ENCODE measurements around the gene CHST15. TPM values are rescaled to one million over a fixed set of nuclear protein-coding genes. Genes with fewer than 3 reads are reported as not detected.

The CHST15 gene
- total and polyA plus RNA-seq, 8 donors: 13.7 to 53.3 (median 17.1) TPM

DNA sequence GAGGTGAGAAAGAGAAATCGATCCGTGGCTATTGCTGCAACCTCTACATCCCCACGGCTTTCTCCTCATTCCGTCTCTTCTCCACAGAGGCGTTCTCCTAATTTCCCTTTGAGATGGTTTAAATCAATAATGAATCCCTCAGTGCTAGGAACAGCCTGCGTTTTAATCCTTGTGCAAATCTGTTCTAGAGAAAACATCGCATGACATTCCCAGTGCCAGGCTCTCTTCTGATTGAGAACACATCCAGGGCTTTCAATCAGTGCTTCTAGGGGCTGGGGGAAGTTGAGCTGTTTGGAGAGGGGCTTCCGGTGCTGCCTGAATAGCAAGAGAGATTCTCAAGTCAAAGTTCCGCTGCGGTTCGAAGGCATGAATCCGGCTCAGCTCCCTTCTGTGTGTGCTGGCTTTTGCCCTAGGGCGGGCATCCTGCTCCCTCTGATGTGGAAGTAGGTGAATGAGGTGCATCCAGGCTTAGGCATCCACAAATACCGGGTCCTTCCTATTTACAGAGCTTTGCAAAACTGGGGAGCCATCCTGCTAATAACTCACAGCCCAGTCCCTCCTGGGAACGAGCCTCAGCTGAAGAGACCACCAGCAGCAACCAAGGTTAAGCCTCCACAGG is 62.8 kb downstream of the CHST15 start:
- Histone ChIP-seq H3K27ac (no peak overlapping the region), H3K36me3 (peaks cover 0 to 70% of the 10 kb centered on the region in 2 donors), H3K9me3 (no peaks in the 10 kb centered on the region), H3K27me3 (no peaks in the 10 kb centered on the region), H3K4me3 (no peak overlapping the region), H3K4me1 (peaks cover 19 to 60% of the 10 kb centered on the region in 2 donors)
- intact Hi-C loops (cut with DNase I): no loop called here
- ATAC-seq: no peak
- TF ChIP-seq, protein P1, sequence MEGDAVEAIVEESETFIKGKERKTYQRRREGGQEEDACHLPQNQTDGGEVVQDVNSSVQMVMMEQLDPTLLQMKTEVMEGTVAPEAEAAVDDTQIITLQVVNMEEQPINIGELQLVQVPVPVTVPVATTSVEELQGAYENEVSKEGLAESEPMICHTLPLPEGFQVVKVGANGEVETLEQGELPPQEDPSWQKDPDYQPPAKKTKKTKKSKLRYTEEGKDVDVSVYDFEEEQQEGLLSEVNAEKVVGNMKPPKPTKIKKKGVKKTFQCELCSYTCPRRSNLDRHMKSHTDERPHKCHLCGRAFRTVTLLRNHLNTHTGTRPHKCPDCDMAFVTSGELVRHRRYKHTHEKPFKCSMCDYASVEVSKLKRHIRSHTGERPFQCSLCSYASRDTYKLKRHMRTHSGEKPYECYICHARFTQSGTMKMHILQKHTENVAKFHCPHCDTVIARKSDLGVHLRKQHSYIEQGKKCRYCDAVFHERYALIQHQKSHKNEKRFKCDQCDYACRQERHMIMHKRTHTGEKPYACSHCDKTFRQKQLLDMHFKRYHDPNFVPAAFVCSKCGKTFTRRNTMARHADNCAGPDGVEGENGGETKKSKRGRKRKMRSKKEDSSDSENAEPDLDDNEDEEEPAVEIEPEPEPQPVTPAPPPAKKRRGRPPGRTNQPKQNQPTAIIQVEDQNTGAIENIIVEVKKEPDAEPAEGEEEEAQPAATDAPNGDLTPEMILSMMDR (IDR thresholded peaks at IDR 0.05): no peak
- DNase-seq: no peak

DNA sequence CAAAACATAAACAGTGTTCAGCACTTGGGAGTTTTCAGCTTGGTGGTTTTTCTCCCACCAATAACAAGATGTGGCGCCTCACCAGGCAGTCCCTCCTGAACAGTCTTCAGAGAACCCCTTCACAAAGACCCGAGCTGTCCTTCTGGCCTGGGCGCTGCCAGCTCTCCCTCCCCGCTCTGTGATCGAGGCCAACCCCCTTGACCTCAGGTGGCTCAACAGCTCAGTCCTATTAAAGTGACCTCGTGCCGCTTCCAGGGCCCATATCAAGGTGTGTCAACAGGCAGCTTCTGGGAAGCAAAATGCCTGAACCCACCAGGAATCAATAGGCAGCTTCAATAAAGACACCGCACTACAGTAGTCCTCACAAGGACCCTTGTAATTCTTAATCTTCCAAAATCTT is 63.3 kb downstream of the CHST15 start:
- no peak overlapping the region for H3K4me3 ChIP-seq
- intact Hi-C loops (cut with DNase I): no loop called here
- DNase-seq (no peak), ATAC-seq (no peak)
- TF ChIP-seq, protein P1 (IDR thresholded peaks at IDR 0.05): no peak
- no peaks in the 10 kb centered on the region for H3K27me3 ChIP-seq
- no peaks in the 10 kb centered on the region for H3K9me3 ChIP-seq
- H3K4me1 ChIP-seq: peaks cover 19 to 59% of the 10 kb centered on the region in 2 donors
- no peak overlapping the region for H3K27ac ChIP-seq
- peaks cover 0 to 70% of the 10 kb centered on the region in 2 donors for H3K36me3 ChIP-seq

DNA sequence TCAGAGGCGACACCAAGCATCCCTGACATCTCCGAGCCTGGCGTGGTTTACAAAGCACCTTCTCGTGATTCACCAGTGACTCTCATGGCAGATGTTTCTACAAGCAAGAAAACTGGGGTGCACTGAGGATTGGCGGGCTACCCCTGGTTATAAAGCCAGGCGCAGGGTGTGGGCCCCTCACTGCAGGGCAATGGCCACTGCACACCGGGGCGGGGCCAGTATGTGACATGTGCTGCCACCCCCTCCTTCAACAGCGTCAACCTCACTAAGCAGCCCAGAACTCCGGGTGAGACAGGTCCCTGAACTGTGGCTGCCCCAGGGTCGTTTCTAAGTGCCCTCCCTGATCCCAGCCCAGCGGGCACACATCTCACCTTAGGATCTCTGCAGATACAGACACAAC is 63.8 kb downstream of the CHST15 start:
- peaks cover 0 to 70% of the 10 kb centered on the region in 2 donors for H3K36me3 ChIP-seq
- intact Hi-C loops (cut with DNase I): no loop called here
- H3K4me1 ChIP-seq: peaks cover 19 to 54% of the 10 kb centered on the region in 2 donors
- DNase-seq (no peak), ATAC-seq (no peak)
- TF ChIP-seq, protein P1 (IDR thresholded peaks at IDR 0.05): no peak
- H3K27ac ChIP-seq: no peak overlapping the region
- H3K9me3 ChIP-seq: no peaks in the 10 kb centered on the region
- no peak overlapping the region for H3K4me3 ChIP-seq
- no peaks in the 10 kb centered on the region for H3K27me3 ChIP-seq

DNA sequence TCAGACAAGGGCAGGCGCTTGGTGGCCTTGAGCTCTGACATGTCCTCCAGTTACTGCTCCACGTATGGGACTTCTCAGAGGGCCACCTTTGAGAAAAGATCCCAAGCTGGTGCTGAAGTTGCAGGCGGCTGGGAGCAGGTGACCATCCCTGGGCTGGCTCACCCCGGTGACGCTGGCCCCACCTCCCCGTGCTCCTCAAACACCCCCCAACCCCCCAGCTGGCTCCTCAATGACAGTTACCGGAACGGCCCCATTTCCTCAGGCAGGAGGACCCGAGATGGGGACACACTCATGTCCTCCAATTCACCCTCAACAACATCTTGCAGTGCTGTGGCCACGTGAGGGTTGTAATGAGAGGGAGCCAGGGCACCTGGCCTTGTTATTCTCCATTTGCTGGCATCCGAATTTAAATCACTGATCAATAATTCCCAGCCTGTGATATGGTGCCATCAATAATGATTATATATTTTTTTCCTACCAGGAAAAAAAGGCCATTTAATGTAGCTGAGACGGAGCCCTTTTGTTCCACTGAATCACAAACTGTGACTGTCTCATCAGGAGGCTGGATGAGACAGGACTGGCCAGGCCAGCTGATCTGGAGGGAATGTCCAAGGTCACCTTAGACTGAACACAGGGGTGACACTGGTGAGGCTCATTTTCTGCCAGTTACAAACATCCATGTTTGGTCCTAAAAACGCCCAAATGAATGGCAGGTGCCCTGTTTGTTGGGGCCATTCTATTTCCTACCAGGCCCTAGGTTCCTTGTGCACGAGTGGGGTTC is 64.5 kb downstream of the CHST15 start:
- Histone ChIP-seq H3K36me3 (peaks cover 0 to 69% of the 10 kb centered on the region in 2 donors), H3K27ac (no peak overlapping the region), H3K9me3 (no peaks in the 10 kb centered on the region), H3K4me1 (peaks cover 17 to 48% of the 10 kb centered on the region in 2 donors), H3K4me3 (no peak overlapping the region), H3K27me3 (no peaks in the 10 kb centered on the region)
- no peak for ATAC-seq
- TF ChIP-seq, protein P1 (IDR thresholded peaks at IDR 0.05): no peak
- no peak for DNase-seq
- intact Hi-C loops (cut with DNase I): no loop called here

DNA sequence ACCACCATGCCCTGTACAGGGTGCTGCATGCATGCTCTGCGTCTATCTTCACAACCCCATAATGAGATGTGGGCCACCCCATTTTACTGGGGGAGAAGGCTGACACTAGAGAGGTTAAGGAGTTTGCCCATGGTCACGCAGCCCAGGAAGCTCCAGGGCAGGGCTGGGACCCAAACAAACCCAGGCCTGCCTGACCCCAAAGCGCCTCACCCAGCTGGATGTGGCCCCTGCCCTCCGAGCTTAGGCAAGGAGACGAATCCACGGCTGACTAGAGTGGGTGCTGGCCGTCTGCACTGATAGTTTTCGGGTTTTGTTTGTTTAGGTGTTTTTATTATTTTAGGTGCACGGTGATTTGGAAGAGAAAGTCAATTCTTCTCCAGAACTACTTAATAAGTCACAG is 65.7 kb downstream of the CHST15 start:
- no peak overlapping the region for H3K27ac ChIP-seq
- H3K27me3 ChIP-seq: no peaks in the 10 kb centered on the region
- DNase-seq (no peak), ATAC-seq (no peak)
- intact Hi-C loops (cut with DNase I): no loop called here
- TF ChIP-seq, protein P1 (IDR thresholded peaks at IDR 0.05): no peak
- peaks cover 0 to 59% of the 10 kb centered on the region in 2 donors for H3K36me3 ChIP-seq
- H3K4me3 ChIP-seq: no peak overlapping the region
- no peaks in the 10 kb centered on the region for H3K9me3 ChIP-seq
- peaks cover 9 to 38% of the 10 kb centered on the region in 2 donors for H3K4me1 ChIP-seq
